NCI-H69 (cell line): ENCODE data around the gene CHMP2A.
"Not testable (repeated sequence)": the region's sequence is repeated elsewhere in the genome, so short reads cannot be mapped to it uniquely, and the experiment has no call there.

ENCODE experiments used
- DNase-seq: peaks from one replicate; lab custom pipeline; 2025; lab: John Stamatoyannopoulos, UW

The CHMP2A gene

GRCh38 chr19:58554494-58555368 lies at the start of gene CHMP2A:
TSS of gene CHMP2A (minus strand) at chr19:58555105. CDS start at chr19:58554212, 893 bp downstream.
- no peak for DNase-seq

- DNase-seq, result no peak
Observed at GRCh38 chr19:58586133-58586765, 31.3 kb upstream of the CHMP2A start.

DNA sequence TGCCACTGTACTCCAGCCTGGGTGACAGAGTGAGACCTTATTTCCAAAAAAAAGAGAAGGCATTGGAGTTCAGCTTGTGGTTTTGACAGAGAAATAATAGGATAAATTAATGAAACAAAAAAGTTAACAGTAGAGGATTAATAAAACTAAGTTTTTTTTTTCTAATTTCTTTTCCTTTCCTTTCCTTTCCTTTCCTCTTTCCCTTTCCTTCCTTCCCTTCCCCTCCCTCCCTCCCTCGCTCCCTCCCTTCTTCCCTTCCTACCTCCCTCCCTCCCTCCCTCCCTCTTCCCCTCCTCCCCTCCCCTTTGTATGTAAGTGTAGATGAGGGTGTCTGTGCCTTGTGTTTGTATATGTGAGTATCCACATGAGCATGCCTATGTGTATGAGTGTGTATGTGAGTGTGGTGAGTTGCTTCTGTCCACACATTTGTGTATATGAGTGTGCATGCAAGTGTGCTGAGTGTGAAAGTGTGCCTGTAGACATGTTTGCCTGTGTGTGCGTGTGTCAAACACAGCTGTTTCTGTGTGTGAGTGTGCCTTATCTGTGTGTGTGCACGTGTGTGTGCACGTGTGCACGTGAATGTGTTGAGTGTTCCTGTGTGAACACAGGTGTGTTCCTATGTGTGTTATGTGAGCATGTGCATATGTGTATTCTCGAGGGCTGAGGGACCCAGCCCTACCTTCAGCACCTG lies 30.7 kb upstream of the CHMP2A start:
- no peak for DNase-seq

GRCh38 chr19:58584498-58585441 lies 29.9 kb upstream of the CHMP2A start:
- DNase-seq, result no peak

GRCh38 chr19:58582985-58583384 lies 28.1 kb upstream of the CHMP2A start:
- DNase-seq, result no peak

DNA sequence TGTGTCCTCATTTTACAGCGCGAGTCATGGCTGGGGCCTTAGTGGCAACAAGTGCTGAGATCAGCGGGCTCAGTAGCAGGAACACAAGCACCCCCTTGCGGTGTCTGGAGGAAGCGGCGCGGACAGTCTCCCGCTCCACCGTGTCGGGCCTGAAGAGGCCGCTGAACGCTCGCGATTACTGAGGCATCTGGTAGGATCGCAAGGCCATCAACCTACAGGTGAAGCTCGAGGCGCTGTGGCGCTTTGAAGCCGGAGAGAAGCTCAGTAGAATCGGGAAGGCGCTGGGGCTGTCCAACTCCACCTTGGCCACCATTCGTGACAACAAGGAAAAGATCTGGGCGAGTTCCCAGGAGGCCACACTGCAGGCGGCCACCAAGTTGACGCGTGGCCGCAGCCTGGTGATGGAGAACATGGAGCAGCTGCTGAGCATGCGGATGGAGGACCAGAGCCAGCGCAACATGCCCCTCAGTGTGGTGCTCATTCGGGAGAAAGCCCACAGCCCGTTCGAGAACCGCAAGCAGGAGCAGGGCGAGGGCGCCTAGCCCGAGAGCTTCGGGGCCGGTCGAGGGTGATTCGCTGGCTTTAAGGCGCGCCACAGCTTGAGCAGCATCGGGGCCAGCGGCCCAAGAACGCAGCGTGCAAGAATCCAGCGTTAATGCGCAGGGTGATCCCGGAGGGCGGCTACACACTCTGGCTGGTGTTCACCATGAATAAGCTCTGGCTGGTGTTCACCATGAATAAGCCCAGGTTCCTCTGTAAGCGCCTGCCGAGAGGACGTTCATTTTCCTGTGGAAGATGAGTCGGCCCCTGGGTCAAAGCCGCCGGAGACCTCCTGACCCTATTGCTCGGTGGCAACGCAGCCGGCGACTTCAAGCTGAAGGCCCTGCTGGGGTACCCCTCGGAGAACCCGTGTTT lies 26.6 kb upstream of the CHMP2A start:
- DNase-seq, result no peak

DNA sequence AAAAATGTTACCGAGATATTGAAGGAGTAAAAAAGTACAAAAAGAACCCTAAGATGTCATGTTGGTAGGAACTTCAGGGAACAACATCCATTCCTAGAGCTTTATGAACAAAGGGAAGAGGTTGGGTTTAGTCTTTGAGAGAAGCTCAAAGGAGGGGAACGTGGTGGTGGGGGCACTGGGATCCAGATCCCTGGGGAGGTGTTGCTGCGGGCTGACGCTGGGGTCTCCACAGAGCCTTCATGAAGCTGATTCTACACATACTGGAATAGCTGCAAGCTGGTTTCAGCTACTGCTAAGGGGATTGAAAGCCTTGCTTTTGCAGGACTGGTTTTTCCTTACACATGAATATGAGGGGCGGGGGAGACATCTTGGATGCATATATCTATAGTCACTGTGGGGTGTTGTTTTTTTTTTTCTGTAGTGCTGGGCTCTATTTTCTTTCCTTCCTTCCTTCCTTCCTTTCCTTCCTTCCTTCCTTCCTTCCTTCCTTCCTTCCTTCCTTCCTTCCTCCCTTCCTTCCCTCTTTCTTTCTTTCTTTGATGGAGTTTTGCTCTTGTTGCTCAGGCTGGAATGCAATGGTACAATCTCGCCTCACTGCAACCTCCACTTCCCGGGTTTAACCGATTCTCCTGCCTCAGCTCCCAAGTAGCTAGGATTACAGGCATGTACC lies 24.7 kb upstream of the CHMP2A start:
- DNase-seq, result no peak

DNA sequence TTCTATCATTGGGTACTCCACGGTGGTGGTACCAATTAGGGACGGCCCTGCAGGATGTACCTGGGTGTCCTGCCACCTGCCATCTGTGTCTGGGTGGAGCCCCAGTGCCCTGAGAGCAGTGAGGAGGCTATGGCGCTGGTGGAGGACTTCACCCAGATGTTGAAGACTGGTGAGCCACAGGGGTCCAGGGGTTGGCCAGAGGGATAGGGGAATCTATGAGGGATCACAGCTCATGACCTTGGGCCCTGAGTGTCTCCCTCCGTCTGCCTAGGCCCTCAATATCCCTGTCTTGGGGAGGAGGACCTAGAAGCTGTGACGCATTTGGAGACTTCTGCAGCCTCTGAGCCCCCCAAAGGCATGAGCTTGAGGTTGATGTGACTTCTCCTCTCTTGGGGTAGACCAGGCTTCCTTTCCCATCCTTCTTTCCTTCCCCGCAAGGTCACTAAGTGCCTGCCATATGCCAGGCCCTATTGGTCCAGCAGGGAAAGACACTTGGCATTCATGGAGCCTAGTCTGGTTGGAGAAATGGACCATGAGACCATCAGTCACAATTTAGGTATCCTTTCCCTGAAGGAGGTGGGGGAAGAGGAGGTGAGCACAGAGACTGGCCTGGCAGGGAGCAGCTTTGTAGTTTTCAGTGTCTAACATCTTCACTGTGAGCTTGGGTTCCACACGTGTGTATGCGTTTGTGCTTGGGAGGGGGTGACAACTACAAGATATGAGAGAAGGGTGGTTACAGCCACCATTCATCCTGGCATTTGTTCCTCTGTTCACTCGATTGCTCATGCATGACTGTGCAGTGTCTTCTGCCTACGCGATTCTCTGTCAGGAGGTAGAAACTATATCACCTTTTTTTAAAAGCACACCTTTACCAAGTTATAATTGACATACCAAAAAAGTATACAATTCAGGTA lies 23.4 kb upstream of the CHMP2A start:
- no peak for DNase-seq

DNA sequence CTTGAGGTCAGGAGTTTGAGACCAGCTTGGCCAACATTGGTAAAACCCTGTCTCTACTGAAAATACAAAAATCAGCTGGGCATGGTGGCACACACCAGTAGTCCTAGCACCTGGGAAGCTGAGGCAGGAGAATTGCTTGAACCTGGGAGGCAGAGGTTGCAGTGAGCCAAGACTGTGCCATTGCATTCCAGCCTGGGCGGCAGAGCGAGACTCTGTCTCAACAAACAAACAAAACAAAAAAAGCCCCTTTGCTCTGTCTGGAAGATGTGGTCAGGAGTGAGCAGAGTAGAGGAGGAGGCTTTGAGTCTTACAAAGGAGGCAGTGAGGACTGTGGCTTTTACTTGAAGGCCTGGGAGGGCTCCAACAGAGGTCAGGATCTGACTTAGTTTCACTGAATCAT lies 22.7 kb upstream of the CHMP2A start:
- DNase-seq, result not testable (repeated sequence)

- no peak for DNase-seq
Observed at GRCh38 chr19:58575183-58576041, 20.5 kb upstream of the CHMP2A start.

- no peak for DNase-seq
Observed at GRCh38 chr19:58573658-58574164, 18.8 kb upstream of the CHMP2A start.

DNA sequence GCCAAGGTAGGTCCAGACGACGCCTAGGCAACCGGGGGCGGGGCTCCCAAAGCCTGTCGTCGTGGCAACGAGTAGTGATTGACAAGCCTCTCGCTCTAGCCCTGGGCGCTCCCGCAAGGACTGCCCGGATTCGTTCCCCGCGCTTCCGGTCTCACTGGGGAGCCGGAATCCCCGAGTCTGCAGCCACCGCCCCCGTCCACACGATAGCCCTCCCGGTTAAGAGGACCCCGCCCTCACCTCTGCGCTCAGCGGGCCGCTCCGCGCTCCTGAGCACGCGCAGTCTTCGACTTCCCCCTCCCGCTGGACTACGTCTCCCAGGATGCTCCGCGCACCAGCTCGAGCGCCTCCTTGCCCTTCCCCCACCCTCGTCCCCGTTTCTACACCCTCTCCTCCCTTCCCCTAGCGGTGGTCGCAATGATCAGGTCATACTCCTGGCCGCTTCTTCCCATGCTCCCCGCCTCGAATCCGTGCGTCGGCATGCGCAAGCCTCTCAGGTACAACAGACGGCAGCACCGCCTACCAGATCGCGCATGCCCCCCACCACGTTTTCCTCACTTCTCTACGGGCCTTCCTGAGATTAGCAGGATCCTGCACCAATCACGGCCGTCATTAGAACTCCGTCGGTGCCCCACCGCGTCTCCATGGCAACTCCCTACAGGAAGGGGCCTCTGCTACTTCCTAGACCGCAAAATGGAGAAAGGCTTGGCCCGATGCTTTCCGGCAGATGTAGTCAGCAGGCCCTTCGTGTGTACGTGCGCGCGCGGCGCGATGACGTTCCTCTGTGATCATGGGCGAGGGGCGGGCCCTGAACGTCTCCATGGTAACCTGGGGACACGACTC lies 18.1 kb upstream of the CHMP2A start, which contains the start of gene MZF1:
TSS of gene MZF1 (minus strand) at position 518 of the 840 bp plus-strand sequence. CDS start 1,946 bp downstream, outside the sequence.
- no peak for DNase-seq

DNA sequence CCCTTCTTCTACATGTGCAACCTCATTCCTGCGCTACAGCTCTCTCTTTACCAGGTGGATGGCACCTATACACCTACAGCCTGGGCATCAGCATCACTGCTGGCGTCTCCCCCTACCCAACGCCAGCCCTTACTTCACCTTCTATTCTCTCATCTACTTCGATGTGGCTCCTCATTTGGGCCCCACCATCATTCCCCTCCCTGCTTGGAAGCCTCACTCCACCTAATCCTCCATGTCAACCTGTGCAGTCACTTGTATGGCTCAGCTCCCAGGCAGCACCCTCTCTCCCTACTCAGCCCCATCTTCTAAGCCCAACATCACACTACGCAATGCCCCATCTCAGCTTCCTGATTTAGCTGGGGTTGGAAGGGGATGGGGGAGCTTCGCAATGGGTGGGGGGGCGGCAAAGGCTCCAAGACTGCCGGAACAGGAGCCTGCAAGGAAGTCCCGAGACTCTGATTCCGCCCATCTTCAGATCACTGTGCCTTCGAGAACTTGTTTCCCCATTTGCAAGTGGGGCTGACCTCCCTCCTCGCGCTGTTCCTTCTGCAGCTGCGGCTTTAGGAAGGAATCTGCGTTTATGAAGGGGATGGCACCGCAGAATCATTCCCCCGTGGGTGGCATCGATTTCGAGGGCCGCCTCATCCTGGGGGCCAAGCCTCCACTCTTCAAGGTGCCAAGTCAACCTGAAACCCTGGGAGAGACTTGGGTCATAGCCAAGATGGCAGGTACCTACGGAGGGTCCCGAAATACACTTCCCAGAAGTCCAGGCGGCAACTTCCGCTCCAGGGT lies 17.3 kb upstream of the CHMP2A start:
- no peak for DNase-seq

DNA sequence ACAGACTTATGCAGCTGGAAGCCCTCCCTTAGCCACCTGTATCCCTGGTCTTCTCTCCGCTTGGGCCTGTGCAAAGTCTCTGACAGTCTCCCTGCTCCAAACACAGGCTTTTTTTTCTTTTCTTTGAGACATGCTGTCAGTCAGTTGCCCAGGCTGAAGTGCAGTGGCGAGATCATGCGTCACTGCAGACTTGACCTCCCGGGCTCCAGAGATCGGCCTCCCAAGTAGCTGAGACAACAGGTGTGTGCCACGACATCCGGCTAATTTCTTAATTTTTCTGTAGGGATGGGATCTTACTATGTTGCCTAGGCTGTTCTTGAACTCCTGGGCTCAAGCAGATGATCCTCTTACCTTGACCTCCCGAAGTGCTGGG lies 16.7 kb upstream of the CHMP2A start:
- DNase-seq, result no peak

GRCh38 chr19:58570770-58571574 lies 16.1 kb upstream of the CHMP2A start:
- DNase-seq, result no peak
